HL-60 (cell line): ENCODE measurements around the gene KCNG2.

Source experiments
- DNase-seq, 2 experiments: peaks; one replicate each; pipeline ENCODE4 v3.0.0-alpha.2; 2010 to 2020; ENCODE audit warnings: low read depth in 1 of 2, low spot score in 1 of 2
- H3K27ac ChIP-seq: fragments of 250-450 bp; sonication (Bioruptor Pico); replicated peaks from 2 replicates; pipeline ENCODE4 v1.5.1; 2020; ENCODE audit warnings: mild to moderate bottlenecking, moderate library complexity
- H3K27me3 ChIP-seq: fragments of 250-450 bp; sonication (Bioruptor Pico); 2 replicates; pipeline ENCODE4 v1.5.1; 2021; ENCODE audit warnings: mild to moderate bottlenecking, moderate library complexity; ENCODE audit not compliant: insufficient read depth, poor library complexity, severe bottlenecking
- H3K4me3 ChIP-seq: replicated peaks from 2 replicates; pipeline ENCODE4 v1.5.1; 2011; ENCODE audit warnings: mild to moderate bottlenecking, control low read depth, low read length; ENCODE audit not compliant: insufficient read depth
- GABPA ChIP-seq: IDR thresholded peaks from 2 replicates; pipeline ENCODE4 v1.6.1; 2012; ENCODE audit warnings: low read depth
- POLR2AphosphoS5 ChIP-seq: IDR thresholded peaks from 2 replicates; pipeline ENCODE4 v1.6.1; 2012; ENCODE audit warnings: low read depth
- SPI1 ChIP-seq: IDR thresholded peaks from 2 replicates; pipeline ENCODE4 v1.6.1; 2012; ENCODE audit warnings: low read depth, mild to moderate bottlenecking, borderline replicate concordance
- TF ChIP-seq, protein P1 (sequence below): IDR thresholded peaks from 2 replicates; pipeline ENCODE4 v1.6.1; 2012; ENCODE audit warnings: low read depth; ENCODE audit not compliant: insufficient replicate concordance
- TF ChIP-seq, protein P2 (sequence below): IDR thresholded peaks from one replicate; pipeline ENCODE4 v1.5.1; 2011; ENCODE audit warnings: low read length, control low read depth, inconsistent platforms; ENCODE audit not compliant: insufficient read depth

The KCNG2 gene

DNA sequence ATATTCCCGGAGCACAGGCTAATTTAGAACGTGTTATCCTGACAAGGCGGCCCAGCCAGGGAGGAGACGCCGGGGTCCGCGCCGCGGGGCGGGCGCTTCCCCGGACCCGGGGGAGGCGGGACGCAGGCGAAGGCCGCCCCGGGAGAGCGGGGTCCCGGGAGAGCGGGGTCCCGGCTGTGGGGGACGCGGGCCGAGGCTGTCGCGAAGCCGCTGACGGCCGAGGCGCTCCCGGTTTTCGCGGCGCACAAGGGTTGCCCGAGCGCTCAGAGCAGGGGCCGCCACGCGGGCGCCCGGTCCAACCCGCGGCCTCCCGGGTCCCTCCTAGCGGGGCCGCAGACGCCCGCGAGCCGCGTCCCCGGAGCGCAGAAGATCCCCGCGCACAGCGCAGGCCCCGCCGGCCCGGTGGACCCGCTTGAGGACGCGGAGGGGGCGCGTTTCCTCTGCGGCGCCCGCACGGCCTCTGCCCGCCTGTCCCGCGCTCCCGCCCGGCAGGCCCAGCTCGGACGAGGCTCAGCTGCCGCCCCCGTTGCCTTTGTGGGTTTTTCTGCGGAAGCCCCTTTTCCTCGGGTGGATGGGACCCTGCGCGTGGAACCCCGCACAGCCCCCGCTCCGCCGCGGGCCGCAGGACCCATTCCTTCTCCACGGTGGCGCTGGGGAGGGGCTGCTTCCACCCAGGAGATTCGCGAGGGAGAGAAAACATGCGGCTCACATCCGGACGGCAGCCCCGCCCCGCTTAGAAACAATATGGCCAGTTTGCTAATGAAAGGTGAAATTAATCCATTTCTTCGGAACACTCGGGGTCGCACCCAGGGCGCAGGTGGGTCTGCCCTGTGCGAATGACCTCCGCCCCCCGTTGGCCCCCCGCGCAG lies 9.6 kb upstream of the KCNG2 start:
- DNase-seq = no peak
- TF ChIP-seq SPI1 (no peak), GABPA (no peak)
- Histone ChIP-seq H3K4me3 (no peak overlapping the region), H3K27ac (no peak overlapping the region), H3K27me3 (no peaks in the 10 kb centered on the region)

DNA sequence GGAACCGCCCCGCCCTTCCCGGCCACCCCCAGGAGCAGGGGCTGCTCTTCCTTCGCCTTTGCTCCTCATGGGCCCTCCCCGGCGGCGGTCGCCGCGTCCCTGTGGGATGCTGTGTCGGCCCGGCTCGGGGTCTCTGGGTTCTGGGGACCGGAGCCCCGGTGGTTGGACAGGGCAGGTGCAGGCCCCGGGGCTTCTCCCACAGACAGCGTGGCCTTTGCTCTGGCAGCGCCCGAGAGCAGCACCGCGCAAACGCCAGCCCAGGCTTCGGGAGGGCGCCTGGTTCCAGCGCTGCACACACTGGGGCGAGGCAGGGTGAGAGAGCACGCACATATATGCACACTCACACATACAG lies 9.0 kb upstream of the KCNG2 start:
- H3K4me3 ChIP-seq = no peak overlapping the region
- no peak overlapping the region for H3K27ac ChIP-seq
- DNase-seq = no peak
- no peaks in the 10 kb centered on the region for H3K27me3 ChIP-seq
- TF ChIP-seq GABPA (no peak), SPI1 (no peak), POLR2AphosphoS5 (no peak)
- TF ChIP-seq, protein P1, sequence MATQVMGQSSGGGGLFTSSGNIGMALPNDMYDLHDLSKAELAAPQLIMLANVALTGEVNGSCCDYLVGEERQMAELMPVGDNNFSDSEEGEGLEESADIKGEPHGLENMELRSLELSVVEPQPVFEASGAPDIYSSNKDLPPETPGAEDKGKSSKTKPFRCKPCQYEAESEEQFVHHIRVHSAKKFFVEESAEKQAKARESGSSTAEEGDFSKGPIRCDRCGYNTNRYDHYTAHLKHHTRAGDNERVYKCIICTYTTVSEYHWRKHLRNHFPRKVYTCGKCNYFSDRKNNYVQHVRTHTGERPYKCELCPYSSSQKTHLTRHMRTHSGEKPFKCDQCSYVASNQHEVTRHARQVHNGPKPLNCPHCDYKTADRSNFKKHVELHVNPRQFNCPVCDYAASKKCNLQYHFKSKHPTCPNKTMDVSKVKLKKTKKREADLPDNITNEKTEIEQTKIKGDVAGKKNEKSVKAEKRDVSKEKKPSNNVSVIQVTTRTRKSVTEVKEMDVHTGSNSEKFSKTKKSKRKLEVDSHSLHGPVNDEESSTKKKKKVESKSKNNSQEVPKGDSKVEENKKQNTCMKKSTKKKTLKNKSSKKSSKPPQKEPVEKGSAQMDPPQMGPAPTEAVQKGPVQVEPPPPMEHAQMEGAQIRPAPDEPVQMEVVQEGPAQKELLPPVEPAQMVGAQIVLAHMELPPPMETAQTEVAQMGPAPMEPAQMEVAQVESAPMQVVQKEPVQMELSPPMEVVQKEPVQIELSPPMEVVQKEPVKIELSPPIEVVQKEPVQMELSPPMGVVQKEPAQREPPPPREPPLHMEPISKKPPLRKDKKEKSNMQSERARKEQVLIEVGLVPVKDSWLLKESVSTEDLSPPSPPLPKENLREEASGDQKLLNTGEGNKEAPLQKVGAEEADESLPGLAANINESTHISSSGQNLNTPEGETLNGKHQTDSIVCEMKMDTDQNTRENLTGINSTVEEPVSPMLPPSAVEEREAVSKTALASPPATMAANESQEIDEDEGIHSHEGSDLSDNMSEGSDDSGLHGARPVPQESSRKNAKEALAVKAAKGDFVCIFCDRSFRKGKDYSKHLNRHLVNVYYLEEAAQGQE = no peak
- TF ChIP-seq, protein P2, sequence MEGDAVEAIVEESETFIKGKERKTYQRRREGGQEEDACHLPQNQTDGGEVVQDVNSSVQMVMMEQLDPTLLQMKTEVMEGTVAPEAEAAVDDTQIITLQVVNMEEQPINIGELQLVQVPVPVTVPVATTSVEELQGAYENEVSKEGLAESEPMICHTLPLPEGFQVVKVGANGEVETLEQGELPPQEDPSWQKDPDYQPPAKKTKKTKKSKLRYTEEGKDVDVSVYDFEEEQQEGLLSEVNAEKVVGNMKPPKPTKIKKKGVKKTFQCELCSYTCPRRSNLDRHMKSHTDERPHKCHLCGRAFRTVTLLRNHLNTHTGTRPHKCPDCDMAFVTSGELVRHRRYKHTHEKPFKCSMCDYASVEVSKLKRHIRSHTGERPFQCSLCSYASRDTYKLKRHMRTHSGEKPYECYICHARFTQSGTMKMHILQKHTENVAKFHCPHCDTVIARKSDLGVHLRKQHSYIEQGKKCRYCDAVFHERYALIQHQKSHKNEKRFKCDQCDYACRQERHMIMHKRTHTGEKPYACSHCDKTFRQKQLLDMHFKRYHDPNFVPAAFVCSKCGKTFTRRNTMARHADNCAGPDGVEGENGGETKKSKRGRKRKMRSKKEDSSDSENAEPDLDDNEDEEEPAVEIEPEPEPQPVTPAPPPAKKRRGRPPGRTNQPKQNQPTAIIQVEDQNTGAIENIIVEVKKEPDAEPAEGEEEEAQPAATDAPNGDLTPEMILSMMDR = no peak

DNA sequence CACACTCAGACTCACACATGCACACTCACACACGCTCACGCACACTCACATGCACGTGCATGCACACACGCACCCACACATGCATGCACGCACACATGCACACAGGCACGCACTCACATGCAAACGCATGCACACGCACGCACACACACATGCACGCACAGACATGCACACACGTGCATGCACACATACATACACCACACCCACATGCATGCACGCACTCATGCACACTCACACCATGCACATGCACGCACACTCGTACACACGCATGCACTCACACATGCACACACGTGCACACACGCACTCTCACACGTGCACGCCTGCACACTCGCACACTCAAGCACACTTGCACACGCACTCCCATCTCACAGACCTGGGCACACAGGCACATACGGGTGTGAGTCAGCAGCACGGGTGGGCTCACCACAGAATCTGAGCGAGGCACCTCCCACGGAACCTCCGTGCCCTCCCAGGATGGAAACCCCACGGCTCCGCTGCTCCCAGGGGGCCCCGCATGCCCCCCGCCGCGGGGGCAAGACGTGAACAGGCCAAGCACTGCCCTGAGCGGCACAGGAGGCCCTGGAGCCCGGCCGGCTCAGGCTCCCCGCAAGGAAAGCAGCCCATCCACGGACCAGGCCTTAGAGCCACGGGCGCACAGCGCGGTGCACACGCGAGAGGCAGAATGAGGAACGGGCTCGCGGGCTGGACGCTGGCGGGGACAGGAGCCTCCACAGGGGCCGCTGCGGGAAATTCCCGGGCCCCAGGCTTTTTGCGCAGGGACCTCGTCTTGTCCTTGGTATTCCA lies 8.4 kb upstream of the KCNG2 start:
- no peak for DNase-seq
- Histone ChIP-seq H3K27me3 (no peaks in the 10 kb centered on the region), H3K4me3 (no peak overlapping the region)

More for the DNA sequence above, 8.4 kb upstream of the KCNG2 start:
- TF ChIP-seq, protein P2 = no peak
- TF ChIP-seq GABPA = no peak
- TF ChIP-seq POLR2AphosphoS5 = no peak
- TF ChIP-seq, protein P1 = no peak
- H3K27ac ChIP-seq = no peak overlapping the region
